ENCODE data around the gene GCDH. TPM values are rescaled to one million over a fixed set of nuclear protein-coding genes. Genes with fewer than 3 reads are reported as not detected.

Gene GCDH
- total RNA-seq, 1 donor from 2014 or later = 51.6 TPM

DNA sequence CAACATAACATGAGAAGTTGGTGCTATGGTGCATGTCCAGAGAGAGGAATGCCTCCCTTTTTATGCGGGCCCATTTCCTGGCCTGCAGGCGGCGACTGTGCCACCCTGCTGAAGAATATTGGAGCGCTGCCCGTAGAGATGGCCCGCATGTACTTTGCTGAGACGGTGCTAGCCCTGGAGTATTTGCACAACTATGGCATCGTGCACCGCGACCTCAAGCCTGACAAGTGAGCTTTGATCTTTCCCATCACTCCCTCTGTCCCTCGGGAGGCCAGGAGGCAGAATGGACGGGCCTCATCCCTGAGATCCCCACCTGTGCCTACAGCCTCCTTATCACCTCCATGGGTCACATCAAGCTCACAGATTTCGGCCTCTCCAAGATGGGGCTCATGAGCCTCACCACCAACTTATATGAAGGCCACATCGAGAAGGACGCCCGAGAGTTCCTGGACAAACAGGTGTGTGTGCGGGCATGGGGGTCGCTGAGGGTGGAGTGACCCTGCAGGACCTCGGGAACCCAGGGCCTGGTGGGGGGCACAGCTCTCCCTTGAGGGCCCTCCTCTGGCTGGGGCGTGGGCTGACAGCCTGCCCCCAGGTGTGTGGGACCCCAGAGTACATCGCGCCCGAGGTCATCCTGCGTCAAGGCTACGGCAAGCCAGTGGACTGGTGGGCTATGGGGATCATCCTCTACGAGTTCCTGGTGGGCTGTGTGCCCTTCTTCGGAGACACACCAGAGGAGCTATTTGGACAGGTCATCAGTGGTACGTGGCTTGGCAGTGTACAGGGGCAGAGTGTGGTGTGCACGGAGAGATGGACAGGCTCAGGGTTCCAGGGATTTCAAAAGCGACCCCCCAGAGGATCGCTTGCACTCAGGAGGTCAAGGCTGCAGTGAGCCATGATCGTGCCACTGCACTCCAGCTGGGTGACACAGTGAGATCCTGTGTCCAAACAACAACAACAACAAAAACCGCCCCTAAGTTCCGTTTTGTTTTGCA lies 25.9 kb upstream of the GCDH start:
- intact Hi-C loops (cut with micrococcal nuclease) = no loop called here
- no peak overlapping the region for H3K4me3 Mint-ChIP-seq (ENCODE audit: low read depth)
- no peak for DNase-seq (ENCODE audit: low spot score)
- no peaks in the 10 kb centered on the region for H3K36me3 Mint-ChIP-seq (ENCODE audit: low read depth)
- H3K27me3 Mint-ChIP-seq (ENCODE audit: low read depth) = no peaks in the 10 kb centered on the region
- H3K4me1 Mint-ChIP-seq (ENCODE audit: low read depth) = peaks cover 9% of the 10 kb centered on the region
- no peaks in the 10 kb centered on the region for H3K9me3 Mint-ChIP-seq
- no peak overlapping the region for H3K27ac Mint-ChIP-seq

DNA sequence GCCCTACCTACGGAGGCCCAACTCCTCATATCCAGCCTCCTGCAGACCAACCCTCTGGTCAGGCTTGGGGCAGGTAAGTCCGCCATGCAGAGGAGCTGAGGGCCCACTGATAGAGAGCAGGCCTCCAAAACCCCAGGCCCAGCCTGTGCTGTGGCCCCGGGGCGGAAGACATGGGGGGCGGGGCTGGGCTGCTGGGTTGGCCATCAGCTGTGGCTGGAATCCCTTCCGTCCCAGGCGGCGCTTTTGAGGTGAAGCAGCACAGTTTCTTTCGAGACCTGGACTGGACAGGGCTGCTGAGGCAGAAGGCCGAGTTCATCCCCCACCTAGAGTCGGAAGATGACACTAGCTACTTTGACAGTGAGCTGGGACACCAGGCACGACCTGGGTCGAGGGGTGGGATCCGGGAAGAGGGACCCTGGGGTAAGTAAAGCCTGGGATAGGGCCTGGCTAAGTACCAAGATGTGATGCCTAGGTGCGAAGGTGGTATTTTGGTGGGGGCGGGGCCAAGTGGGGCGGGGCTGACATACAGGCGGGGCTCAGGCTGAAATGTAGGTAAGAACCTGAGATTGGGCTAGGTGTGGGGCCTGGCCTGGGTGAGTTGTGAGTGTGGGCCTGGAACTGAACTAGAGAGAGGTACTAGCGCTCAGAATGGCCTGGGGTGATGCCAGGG lies 25.1 kb upstream of the GCDH start:
- peaks cover 9% of the 10 kb centered on the region for H3K4me1 Mint-ChIP-seq (ENCODE audit: low read depth)
- DNase-seq (ENCODE audit: low spot score) = no peak
- H3K9me3 Mint-ChIP-seq = no peaks in the 10 kb centered on the region
- no peak overlapping the region for H3K27ac Mint-ChIP-seq
- intact Hi-C loops (cut with micrococcal nuclease) = no loop called here
- H3K36me3 Mint-ChIP-seq (ENCODE audit: low read depth) = no peaks in the 10 kb centered on the region
- H3K27me3 Mint-ChIP-seq (ENCODE audit: low read depth) = no peaks in the 10 kb centered on the region
- H3K4me3 Mint-ChIP-seq (ENCODE audit: low read depth) = peak overlapping the region; percentile 24

DNA sequence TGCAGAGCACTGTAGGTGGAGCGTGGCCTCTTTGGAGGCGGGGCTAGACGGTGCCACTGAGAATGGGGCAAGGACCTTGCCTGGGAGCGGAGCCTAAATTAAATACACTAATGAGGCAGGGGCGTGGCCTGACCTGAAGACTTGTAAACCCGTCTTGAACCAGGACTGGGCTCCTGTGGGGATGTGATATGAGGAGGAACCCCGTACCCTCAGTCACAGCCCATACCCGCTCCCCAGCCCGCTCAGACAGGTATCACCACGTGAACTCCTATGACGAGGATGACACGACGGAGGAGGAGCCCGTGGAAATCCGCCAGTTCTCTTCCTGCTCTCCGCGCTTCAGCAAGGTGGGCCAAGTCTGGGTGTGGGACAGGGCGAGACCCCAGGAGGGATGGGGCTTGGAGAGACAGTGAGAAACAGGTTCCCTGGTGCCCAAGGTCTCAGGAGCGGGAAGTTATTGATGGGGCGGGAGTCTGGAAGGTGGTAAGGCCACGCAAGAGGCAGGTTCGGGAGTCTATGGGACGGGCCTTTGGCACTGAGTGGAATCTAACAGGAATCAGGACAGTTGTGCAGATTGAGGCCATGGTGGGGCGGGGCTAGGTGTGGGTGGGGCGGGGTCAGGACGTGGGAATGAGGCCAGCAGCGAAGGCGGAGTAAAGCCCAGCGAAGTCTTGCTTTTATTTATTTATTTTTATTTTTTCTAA lies 24.4 kb upstream of the GCDH start:
- intact Hi-C loops (cut with micrococcal nuclease) = no loop called here
- Mint-ChIP-seq H3K4me3 (ENCODE audit: low read depth) (peak overlapping the region; percentile 24), H3K4me1 (ENCODE audit: low read depth) (peaks cover 9% of the 10 kb centered on the region), H3K27ac (no peak overlapping the region), H3K27me3 (ENCODE audit: low read depth) (no peaks in the 10 kb centered on the region), H3K9me3 (no peaks in the 10 kb centered on the region), H3K36me3 (ENCODE audit: low read depth) (no peaks in the 10 kb centered on the region)
- DNase-seq (ENCODE audit: low spot score) = no peak

DNA sequence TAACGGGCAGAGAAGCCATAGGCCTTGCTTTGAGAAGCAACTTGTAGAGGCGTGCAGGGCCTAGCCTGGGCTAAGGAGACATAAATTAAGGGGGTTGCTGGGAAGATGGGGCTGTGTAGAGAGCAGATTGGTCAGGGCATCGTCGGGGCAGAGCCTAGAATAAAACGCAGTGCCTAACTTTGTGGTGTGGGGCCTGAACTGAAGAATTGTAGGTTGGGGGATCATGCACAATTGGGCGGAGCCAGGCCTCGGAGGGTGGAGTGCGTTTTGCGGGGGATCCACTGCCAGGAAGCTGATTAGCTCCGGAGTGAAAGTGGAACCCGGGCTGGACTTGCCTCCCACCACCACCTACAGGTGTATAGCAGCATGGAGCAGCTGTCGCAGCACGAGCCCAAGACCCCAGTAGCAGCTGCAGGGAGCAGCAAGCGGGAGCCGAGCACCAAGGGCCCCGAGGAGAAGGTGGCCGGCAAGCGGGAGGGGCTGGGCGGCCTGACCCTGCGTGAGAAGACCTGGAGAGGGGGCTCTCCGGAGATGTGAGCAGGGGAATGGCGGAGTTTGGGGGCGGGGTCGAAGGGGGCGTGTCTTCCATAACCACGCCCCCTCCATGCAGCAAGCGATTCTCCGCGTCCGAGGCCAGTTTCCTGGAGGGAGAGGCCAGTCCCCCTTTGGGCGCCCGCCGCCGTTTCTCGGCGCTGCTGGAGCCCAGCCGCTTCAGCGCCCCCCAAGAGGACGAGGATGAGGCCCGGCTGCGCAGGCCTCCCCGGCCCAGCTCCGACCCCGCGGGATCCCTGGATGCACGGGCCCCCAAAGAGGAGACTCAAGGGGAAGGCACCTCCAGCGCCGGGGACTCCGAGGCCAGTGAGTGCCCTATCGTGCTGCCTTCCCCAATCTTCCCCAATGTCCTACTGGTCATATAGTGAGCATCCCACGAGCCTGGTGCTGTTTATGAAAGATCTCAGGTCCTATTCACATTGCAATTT lies 23.6 kb upstream of the GCDH start:
- intact Hi-C loops (cut with micrococcal nuclease) = no loop called here
- H3K27ac Mint-ChIP-seq = peak overlapping the region; percentile 30

DNA sequence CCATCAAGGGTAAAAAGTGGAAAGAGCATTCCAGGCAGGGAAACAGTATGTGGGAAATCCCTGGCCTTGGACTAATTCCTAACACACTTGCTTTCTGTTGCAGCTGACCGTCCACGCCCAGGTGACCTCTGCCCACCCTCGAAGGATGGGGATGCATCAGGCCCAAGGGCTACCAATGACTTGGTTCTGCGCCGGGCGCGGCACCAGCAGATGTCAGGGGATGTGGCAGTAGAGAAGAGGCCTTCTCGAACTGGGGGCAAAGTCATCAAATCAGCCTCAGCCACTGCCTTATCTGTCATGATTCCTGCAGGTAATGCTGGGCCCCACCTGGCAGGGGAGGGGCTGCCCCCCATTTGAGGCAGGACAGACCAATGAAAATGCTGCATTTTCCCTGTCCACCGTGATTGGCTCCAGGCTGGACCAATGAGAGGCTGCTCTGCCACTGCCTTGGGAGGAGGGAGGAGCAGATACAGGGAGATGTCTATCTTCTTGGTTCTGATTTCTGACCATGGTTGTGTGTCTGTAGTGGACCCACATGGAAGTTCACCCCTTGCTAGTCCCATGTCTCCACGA lies 22.3 kb upstream of the GCDH start:
- DNase-seq (ENCODE audit: low spot score) = no peak
- intact Hi-C loops (cut with micrococcal nuclease) = no loop called here
- H3K9me3 Mint-ChIP-seq = no peaks in the 10 kb centered on the region
- H3K36me3 Mint-ChIP-seq (ENCODE audit: low read depth) = peaks cover 16% of the 10 kb centered on the region
- H3K27ac Mint-ChIP-seq = no peak overlapping the region
- H3K4me3 Mint-ChIP-seq (ENCODE audit: low read depth) = no peak overlapping the region
- H3K27me3 Mint-ChIP-seq (ENCODE audit: low read depth) = no peaks in the 10 kb centered on the region
- peaks cover 9% of the 10 kb centered on the region for H3K4me1 Mint-ChIP-seq (ENCODE audit: low read depth)

More for the DNA sequence above, 23.6 kb upstream of the GCDH start:
- Mint-ChIP-seq H3K9me3 (no peaks in the 10 kb centered on the region), H3K4me3 (ENCODE audit: low read depth) (peak overlapping the region; percentile 69), H3K4me1 (ENCODE audit: low read depth) (peaks cover 9% of the 10 kb centered on the region), H3K36me3 (ENCODE audit: low read depth) (peaks cover 7% of the 10 kb centered on the region), H3K27me3 (ENCODE audit: low read depth) (no peaks in the 10 kb centered on the region)
- peak; percentile 73 for DNase-seq (ENCODE audit: low spot score)

DNA sequence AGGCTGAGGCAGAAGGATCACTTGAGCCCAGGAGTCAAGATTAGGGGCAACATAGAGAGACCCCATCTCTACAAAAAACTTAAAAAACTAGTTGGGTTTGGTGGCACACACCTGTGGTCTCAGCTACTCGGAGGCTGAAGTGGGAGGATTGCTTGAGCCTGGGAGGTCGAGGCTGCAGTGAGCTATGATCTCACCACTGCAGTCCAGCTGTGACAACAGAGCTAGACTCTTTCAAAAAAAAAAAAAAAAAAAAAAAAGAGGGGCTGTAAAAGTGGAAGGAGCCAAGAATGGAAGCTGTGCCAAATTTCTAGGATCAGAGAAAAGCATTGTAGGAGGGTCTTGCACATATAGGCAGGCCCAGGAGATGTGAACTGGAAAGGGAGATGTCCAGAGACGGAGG lies 19.3 kb upstream of the GCDH start:
- intact Hi-C loops (cut with micrococcal nuclease) = no loop called here
- Mint-ChIP-seq H3K36me3 (ENCODE audit: low read depth) (peaks cover 21% of the 10 kb centered on the region), H3K4me1 (ENCODE audit: low read depth) (peaks cover 4% of the 10 kb centered on the region), H3K9me3 (no peaks in the 10 kb centered on the region), H3K27me3 (ENCODE audit: low read depth) (no peaks in the 10 kb centered on the region), H3K4me3 (ENCODE audit: low read depth) (no peak overlapping the region), H3K27ac (no peak overlapping the region)
- DNase-seq (ENCODE audit: low spot score) = no peak

DNA sequence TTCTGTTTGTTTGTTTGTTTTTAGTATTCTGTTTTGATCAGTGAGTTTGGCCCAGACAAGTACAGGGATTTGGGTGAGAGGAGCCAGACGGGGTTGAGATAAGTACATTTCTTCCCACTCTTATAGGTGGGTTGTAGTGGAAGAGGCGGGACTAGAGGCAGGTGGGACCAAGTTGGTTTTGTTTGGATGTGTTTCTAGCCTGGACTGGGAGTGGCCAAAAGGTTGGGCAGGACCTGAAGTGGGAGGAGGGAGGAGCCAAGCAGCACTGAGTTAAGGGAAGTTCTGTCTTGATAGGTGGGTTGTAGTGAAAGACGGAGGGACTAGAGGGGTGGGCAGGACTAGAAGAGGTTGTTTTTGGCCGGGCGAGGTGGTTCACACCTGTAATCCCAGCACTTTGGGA lies 18.7 kb upstream of the GCDH start:
- H3K4me1 Mint-ChIP-seq (ENCODE audit: low read depth) = peaks cover under 1% of the 10 kb centered on the region
- H3K27ac Mint-ChIP-seq = no peak overlapping the region
- no peaks in the 10 kb centered on the region for H3K9me3 Mint-ChIP-seq
- peaks cover 21% of the 10 kb centered on the region for H3K36me3 Mint-ChIP-seq (ENCODE audit: low read depth)
- H3K4me3 Mint-ChIP-seq (ENCODE audit: low read depth) = no peak overlapping the region
- no peak for DNase-seq (ENCODE audit: low spot score)
- no peaks in the 10 kb centered on the region for H3K27me3 Mint-ChIP-seq (ENCODE audit: low read depth)
- intact Hi-C loops (cut with micrococcal nuclease) = no loop called here

DNA sequence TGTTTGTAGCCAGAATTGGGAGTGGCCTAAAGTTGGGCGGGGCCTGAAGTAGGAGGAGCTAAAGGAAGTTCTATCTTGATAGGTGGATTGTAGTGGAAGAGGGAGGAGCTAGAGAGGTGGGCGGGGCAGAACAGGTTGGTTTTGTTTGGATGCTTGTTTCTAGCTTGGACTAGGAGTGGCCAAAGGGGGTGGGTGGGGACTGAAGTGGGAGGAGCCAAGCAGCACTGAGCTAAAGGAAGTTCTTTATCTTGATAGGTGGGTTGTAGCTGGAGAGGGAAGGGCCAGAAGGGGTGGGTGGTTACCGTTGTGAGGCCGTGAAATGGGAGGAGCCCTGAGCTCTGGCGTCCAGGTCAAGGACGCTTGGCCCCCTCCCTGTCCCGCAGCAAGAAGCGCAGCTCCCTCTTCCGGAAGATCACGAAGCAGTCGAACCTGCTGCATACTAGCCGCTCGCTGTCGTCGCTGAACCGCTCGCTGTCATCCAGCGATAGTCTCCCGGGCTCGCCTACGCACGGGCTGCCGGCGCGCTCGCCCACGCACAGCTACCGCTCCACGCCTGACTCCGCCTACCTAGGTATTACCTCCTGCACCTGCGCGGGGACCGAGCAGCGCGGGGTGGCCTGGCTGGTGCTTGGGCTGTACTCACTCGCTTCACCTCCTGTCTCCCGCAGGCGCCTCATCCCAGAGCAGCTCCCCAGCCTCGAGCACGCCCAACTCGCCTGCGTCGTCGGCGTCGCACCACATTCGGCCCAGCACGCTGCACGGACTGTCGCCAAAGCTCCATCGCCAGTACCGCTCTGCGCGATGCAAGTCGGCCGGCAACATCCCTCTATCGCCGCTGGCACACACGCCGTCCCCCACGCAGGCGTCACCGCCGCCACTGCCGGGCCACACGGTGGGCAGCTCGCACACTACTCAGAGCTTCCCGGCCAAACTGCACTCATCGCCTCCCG lies 17.7 kb upstream of the GCDH start:
- Mint-ChIP-seq H3K27me3 (ENCODE audit: low read depth) (no peaks in the 10 kb centered on the region), H3K36me3 (ENCODE audit: low read depth) (peaks cover 26% of the 10 kb centered on the region), H3K9me3 (no peaks in the 10 kb centered on the region), H3K4me1 (ENCODE audit: low read depth) (no peaks in the 10 kb centered on the region), H3K27ac (no peak overlapping the region), H3K4me3 (ENCODE audit: low read depth) (no peak overlapping the region)
- peak; percentile 56 for DNase-seq (ENCODE audit: low spot score)
- intact Hi-C loops (cut with micrococcal nuclease) = no loop called here

DNA sequence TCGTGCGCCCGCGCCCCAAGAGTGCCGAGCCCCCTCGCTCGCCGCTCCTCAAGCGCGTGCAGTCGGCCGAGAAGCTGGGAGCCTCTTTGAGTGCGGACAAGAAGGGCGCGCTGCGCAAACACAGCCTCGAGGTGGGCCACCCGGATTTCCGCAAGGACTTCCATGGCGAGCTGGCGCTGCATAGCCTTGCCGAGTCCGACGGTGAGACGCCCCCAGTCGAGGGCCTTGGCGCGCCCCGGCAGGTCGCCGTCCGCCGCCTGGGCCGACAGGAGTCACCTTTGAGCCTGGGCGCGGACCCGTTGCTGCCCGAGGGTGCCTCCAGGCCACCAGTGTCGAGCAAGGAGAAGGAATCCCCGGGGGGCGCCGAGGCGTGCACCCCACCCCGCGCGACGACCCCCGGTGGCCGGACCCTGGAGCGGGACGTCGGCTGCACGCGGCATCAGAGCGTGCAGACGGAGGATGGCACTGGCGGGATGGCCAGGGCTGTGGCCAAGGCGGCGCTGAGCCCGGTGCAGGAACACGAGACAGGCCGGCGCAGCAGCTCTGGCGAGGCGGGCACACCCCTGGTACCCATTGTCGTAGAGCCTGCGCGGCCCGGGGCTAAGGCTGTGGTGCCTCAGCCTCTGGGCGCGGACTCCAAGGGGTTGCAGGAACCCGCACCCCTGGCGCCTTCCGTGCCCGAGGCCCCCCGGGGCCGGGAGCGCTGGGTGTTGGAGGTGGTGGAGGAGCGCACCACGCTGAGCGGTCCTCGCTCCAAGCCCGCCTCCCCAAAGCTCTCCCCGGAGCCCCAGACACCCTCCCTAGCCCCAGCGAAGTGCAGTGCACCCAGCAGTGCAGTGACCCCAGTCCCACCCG lies 16.8 kb upstream of the GCDH start:
- H3K27ac Mint-ChIP-seq = no peak overlapping the region
- peaks cover 32% of the 10 kb centered on the region for H3K36me3 Mint-ChIP-seq (ENCODE audit: low read depth)
- no peak for DNase-seq (ENCODE audit: low spot score)
- intact Hi-C loops (cut with micrococcal nuclease) = no loop called here
- no peaks in the 10 kb centered on the region for H3K27me3 Mint-ChIP-seq (ENCODE audit: low read depth)
- H3K4me3 Mint-ChIP-seq (ENCODE audit: low read depth) = no peak overlapping the region
- no peaks in the 10 kb centered on the region for H3K9me3 Mint-ChIP-seq
- no peaks in the 10 kb centered on the region for H3K4me1 Mint-ChIP-seq (ENCODE audit: low read depth)

DNA sequence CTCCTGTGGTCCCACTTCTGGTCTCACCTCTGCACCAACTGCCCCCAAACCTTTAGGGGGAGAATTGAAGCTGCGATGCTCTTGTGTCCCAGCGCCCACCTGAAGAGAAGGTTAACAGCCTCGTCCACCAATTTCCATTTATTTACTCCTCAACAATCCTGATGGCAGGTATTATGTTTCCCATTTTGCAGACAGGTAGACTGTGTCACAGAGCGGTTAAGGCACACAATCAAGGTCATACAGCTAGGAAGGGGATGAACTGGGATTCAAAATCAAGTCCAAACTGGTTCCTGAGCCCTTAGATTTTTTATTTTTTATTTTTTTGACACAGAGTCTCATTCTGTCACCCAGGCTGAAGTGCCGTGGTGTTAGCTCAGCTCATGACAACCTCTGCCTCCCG lies 15.9 kb upstream of the GCDH start:
- H3K36me3 Mint-ChIP-seq (ENCODE audit: low read depth) = peaks cover 32% of the 10 kb centered on the region
- H3K4me3 Mint-ChIP-seq (ENCODE audit: low read depth) = no peak overlapping the region
- no peaks in the 10 kb centered on the region for H3K27me3 Mint-ChIP-seq (ENCODE audit: low read depth)
- no peaks in the 10 kb centered on the region for H3K9me3 Mint-ChIP-seq
- peaks cover 2% of the 10 kb centered on the region for H3K4me1 Mint-ChIP-seq (ENCODE audit: low read depth)
- no peak for DNase-seq (ENCODE audit: low spot score)
- no peak overlapping the region for H3K27ac Mint-ChIP-seq
- intact Hi-C loops (cut with micrococcal nuclease) = no loop called here
